Fibroblast of lung (primary cell): ENCODE measurements around the gene PDE8B. TPM values are rescaled to one million over a fixed set of nuclear protein-coding genes. Genes with fewer than 3 reads are reported as not detected.
A peak's percentile ranks its signal among the peaks of the same experiment; 100 is the strongest.

ENCODE experiments used
- DNase-seq, 2 donors: peaks; one replicate each; pipeline versions ENCODE4 v3.0.0 to v3.0.0-alpha.2; 2010; ENCODE audit warnings: low read depth in 2 of 2
- H2AFZ ChIP-seq: 2 replicates; pipeline ENCODE4 v1.5.1; 2012; ENCODE audit warnings: low read length, control low read depth, inconsistent platforms
- H3K27ac ChIP-seq: 2 replicates; pipeline ENCODE4 v1.5.1; 2011; ENCODE audit warnings: low read length, control low read depth; ENCODE audit not compliant: insufficient read depth
- H3K27me3 ChIP-seq: 2 replicates; pipeline ENCODE4 v1.5.1; 2011; ENCODE audit warnings: mild to moderate bottlenecking, low read length; ENCODE audit not compliant: control insufficient read depth, insufficient read depth
- H3K36me3 ChIP-seq: 2 replicates; pipeline ENCODE4 v1.5.1; 2011; ENCODE audit warnings: low read length; ENCODE audit not compliant: control insufficient read depth, insufficient read depth
- H3K4me1 ChIP-seq: 2 replicates; pipeline ENCODE4 v1.5.1; 2011; ENCODE audit warnings: low read length; ENCODE audit not compliant: control insufficient read depth, insufficient read depth; ENCODE audit errors: extremely low read depth
- H3K4me2 ChIP-seq: 2 replicates; pipeline ENCODE4 v1.5.1; 2011; ENCODE audit warnings: low read length, control low read depth; ENCODE audit not compliant: insufficient read depth; ENCODE audit errors: extremely low read depth
- H3K4me3 ChIP-seq, 4 experiments: fragments of 200-600 bp in 1 of 4; sonication (generic) in 1 of 4; replicated peaks in 1 of 4; 2 replicates each; pipeline ENCODE4 v1.5.1; 2011 to 2016; ENCODE audit warnings: low read length in 4 of 4, low read depth in 3 of 4, mild to moderate bottlenecking in 3 of 4, control low read depth in 2 of 4, inconsistent platforms in 1 of 4, mixed read lengths in 1 of 4; ENCODE audit not compliant: insufficient read depth in 1 of 4; ENCODE audit errors: control extremely low read depth in 1 of 4
- H3K79me2 ChIP-seq: 2 replicates; pipeline ENCODE4 v1.5.1; 2012; ENCODE audit warnings: mild to moderate bottlenecking, low read length, inconsistent platforms; ENCODE audit not compliant: control insufficient read depth, insufficient read depth
- H3K9ac ChIP-seq: 2 replicates; pipeline ENCODE4 v1.5.1; 2011; ENCODE audit warnings: mild to moderate bottlenecking, low read length, control low read depth; ENCODE audit not compliant: insufficient read depth
- H3K9me3 ChIP-seq: 2 replicates; pipeline ENCODE4 v1.5.1; 2012; ENCODE audit warnings: low read depth, low read length; ENCODE audit not compliant: control insufficient read depth, insufficient read depth
- H4K20me1 ChIP-seq: 2 replicates; pipeline ENCODE4 v1.5.1; 2011; ENCODE audit warnings: low read length; ENCODE audit not compliant: control insufficient read depth, insufficient read depth; ENCODE audit errors: extremely low read depth
- EZH2 ChIP-seq: IDR thresholded peaks from 2 replicates; pipeline ENCODE4 v1.5.1; 2012; ENCODE audit warnings: low read length, control low read depth, mild to moderate bottlenecking; ENCODE audit errors: missing control alignments
- polyA plus RNA-seq, 2 donors: library from polyadenylated mRNA; depleted of rRNA in 1 of 2; stranded (reverse) in 1 of 2; unstranded in 1 of 2; fragments of >200 nt; gene quantifications; 2 replicates each; pipeline ENCODE4 v1.2.1, GENCODE V29; 2011 to 2012; ENCODE audit warnings: missing spikeins in 1 of 2
- total RNA-seq: library from RNA; depleted of rRNA; stranded (reverse); fragments of >200 nt; gene quantifications from 2 replicates; pipeline ENCODE4 v1.2.1, GENCODE V29; 2014
- TF ChIP-seq, protein P1 (sequence below), 2 donors: IDR thresholded peaks in 1 of 2; conservative IDR thresholded peaks in 1 of 2; 1 replicate in 1 of 2; 2 replicates in 1 of 2; pipeline ENCODE4 v1.5.1; 2011 to 2012; ENCODE audit warnings: low read length in 2 of 2, control low read depth in 1 of 2, inconsistent platforms in 1 of 2, low read depth in 1 of 2, mild to moderate bottlenecking in 1 of 2

Gene PDE8B
- total and polyA plus RNA-seq, 2 donors (not counting 1 experiment from before 2014, with no cell fraction given): 0.17 to 0.18 TPM

DNA sequence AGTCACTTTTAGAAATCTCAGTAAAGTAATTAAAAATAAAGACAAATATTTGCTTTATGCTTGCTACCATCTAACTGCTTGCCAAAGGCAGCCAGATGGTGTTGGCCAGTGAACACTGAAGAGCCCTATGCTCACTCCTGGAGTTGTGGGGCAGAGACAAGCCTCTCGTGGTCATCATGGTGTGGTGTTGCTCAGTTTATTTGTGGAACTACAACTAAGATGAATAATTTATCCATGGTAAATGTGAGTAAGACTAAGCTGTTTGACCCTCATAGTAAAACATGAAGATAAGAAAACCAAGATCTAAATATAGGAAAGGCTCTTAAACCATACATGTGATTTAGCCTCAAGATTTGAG, 100.7 kb downstream of the PDE8B start:
- H3K4me1 ChIP-seq: peaks cover 4% of the 10 kb centered on the region
- H3K9ac ChIP-seq: no peak overlapping the region
- no peak overlapping the region for H2AFZ ChIP-seq
- H3K79me2 ChIP-seq: no peaks in the 10 kb centered on the region
- TF ChIP-seq, protein P1, sequence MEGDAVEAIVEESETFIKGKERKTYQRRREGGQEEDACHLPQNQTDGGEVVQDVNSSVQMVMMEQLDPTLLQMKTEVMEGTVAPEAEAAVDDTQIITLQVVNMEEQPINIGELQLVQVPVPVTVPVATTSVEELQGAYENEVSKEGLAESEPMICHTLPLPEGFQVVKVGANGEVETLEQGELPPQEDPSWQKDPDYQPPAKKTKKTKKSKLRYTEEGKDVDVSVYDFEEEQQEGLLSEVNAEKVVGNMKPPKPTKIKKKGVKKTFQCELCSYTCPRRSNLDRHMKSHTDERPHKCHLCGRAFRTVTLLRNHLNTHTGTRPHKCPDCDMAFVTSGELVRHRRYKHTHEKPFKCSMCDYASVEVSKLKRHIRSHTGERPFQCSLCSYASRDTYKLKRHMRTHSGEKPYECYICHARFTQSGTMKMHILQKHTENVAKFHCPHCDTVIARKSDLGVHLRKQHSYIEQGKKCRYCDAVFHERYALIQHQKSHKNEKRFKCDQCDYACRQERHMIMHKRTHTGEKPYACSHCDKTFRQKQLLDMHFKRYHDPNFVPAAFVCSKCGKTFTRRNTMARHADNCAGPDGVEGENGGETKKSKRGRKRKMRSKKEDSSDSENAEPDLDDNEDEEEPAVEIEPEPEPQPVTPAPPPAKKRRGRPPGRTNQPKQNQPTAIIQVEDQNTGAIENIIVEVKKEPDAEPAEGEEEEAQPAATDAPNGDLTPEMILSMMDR (conservative IDR thresholded peaks at IDR 0.05 in 1 of 2, IDR thresholded peaks at IDR 0.05 in 1 of 2; ENCODE audit: low read depth in 1 of 2, low read length in 2 of 2): no peak
- no peak for TF ChIP-seq EZH2
- H3K9me3 ChIP-seq: no peaks in the 10 kb centered on the region
- H3K27ac ChIP-seq: no peak overlapping the region
- peak in 1 of 2 donors; percentile 9 for DNase-seq
- no peak overlapping the region for H3K4me2 ChIP-seq
- no peak overlapping the region for H3K4me3 ChIP-seq
- no peaks in the 10 kb centered on the region for H4K20me1 ChIP-seq
- H3K36me3 ChIP-seq: no peaks in the 10 kb centered on the region
- H3K27me3 ChIP-seq: no peaks in the 10 kb centered on the region

DNA sequence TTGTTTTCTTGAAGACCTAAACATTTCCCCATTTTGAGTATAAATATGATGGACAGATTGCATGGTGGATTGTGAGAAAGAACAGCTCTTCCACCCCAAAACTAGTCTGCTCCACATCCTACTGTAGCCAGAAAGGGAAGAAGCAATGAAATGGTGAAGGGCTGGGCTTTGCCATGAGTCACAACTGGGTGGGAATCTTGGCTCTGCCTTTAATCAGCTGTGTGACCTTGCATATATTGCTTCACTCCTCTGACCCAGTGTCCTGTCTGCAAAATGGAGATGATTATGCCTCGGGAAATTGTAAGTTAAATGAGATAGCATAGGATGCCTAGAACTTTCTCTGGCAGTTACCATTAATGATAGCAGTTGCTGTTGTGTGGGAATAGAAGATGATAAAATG, 101.9 kb downstream of the PDE8B start:
- H3K4me2 ChIP-seq: no peak overlapping the region
- no peaks in the 10 kb centered on the region for H3K27me3 ChIP-seq
- peaks cover 2% of the 10 kb centered on the region for H3K4me1 ChIP-seq

DNA sequence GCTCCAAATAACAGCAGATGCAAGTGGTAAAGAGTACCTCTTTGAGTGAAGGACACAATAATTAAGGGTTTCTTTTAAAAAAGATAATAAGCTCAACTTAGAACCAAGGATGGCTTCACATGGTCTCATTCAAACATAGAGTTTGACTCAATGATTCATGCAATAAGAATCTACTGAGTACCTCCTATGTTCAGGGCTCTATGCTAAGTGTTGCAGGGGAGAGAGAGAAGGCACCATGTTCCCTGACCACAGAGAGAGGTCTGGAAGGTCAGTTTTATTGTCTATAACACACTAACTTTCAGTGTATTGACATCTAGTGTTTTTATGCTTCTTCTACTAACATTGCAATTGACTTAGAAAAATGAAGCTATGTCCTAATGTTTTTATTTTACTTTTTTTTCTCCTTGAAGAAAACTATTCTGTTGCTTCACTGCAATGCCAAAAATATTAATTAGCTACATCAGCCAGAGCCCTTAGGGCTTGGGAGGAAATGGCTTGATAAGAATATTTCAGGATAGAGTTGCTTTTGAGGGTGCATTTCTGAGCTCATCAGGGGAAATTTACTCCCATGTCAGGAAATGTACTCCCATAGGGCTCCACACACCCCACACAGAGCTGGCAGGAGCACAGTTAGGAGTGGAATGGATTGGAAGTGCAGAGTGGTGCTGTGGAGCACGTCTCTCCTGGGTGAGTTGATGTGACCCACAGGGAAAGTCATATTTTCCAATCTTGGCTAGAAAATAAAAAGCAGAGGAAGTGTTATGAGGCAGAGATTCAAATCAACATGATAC, 106.6 kb downstream of the PDE8B start:
- Histone ChIP-seq H3K4me1 (peaks cover 2% of the 10 kb centered on the region), H3K27me3 (no peaks in the 10 kb centered on the region), H3K4me2 (no peak overlapping the region), H3K79me2 (no peaks in the 10 kb centered on the region), H3K4me3 (no peak overlapping the region), H3K9me3 (no peaks in the 10 kb centered on the region), H3K36me3 (no peaks in the 10 kb centered on the region), H2AFZ (no peak overlapping the region), H3K27ac (no peak overlapping the region), H4K20me1 (no peaks in the 10 kb centered on the region), H3K9ac (no peak overlapping the region)
- DNase-seq: peak in 1 of 2 donors; percentile 5
- no peak for TF ChIP-seq EZH2
- TF ChIP-seq, protein P1 (conservative IDR thresholded peaks at IDR 0.05 in 1 of 2, IDR thresholded peaks at IDR 0.05 in 1 of 2; ENCODE audit: low read depth in 1 of 2, low read length in 2 of 2): no peak

More for the DNA sequence above, 101.9 kb downstream of the PDE8B start:
- no peak overlapping the region for H2AFZ ChIP-seq
- no peaks in the 10 kb centered on the region for H3K79me2 ChIP-seq
- no peaks in the 10 kb centered on the region for H3K9me3 ChIP-seq
- peak; percentile 18 to 79 for DNase-seq
- no peak overlapping the region for H3K9ac ChIP-seq
- H3K27ac ChIP-seq: no peak overlapping the region
- H4K20me1 ChIP-seq: no peaks in the 10 kb centered on the region
- no peak overlapping the region for H3K4me3 ChIP-seq
- no peak for TF ChIP-seq EZH2
- TF ChIP-seq, protein P1 (conservative IDR thresholded peaks at IDR 0.05 in 1 of 2, IDR thresholded peaks at IDR 0.05 in 1 of 2; ENCODE audit: low read depth in 1 of 2, low read length in 2 of 2): no peak
- H3K36me3 ChIP-seq: no peaks in the 10 kb centered on the region
